Activated CD4-positive, alpha-beta T cell treated with anti-CD3 and anti-CD28 coated beads, Interleukin-2, Interleukin-4, amounts not matched to agents 100 ng/mL and 50 ng/mL, durations not matched to agents 16 hours and 8 hours (primary cell): ENCODE measurements around the gene NDUFAF8.

Source experiments
- DNase-seq: peaks from one replicate; pipeline ENCODE4 v3.0.0-alpha.2; 2020; ENCODE audit warnings: low spot score

NDUFAF8 gene

GRCh38 chr17:81253358-81254131, 14.4 kb downstream of the NDUFAF8 start:
- peak; percentile 59 for DNase-seq

GRCh38 chr17:81254955-81255717, 16.0 kb downstream of the NDUFAF8 start:
- no peak for DNase-seq

- no peak for DNase-seq
Observed at GRCh38 chr17:81256616-81257015, 17.5 kb downstream of the NDUFAF8 start.

GRCh38 chr17:81257533-81257932, 18.4 kb downstream of the NDUFAF8 start:
- DNase-seq = no peak

GRCh38 chr17:81258292-81258691, 19.2 kb downstream of the NDUFAF8 start:
- no peak for DNase-seq

GRCh38 chr17:81259058-81259605, 20.0 kb downstream of the NDUFAF8 start:
- no peak for DNase-seq

- DNase-seq = no peak
Observed at GRCh38 chr17:81260171-81260570, 21.1 kb downstream of the NDUFAF8 start.

- no peak for DNase-seq
Observed at GRCh38 chr17:81260641-81261040, 21.5 kb downstream of the NDUFAF8 start.

- DNase-seq = no peak
Observed at GRCh38 chr17:81261096-81261495, 22.0 kb downstream of the NDUFAF8 start.

GRCh38 chr17:81261582-81262336, 22.6 kb downstream of the NDUFAF8 start:
- DNase-seq = no peak

GRCh38 chr17:81263371-81264181, 24.5 kb downstream of the NDUFAF8 start:
- no peak for DNase-seq

GRCh38 chr17:81264640-81265039, 25.5 kb downstream of the NDUFAF8 start:
- no peak for DNase-seq

- DNase-seq = no peak
Observed at GRCh38 chr17:81265576-81265975, 26.5 kb downstream of the NDUFAF8 start.

- no peak for DNase-seq
Observed at GRCh38 chr17:81267390-81268067, 28.4 kb downstream of the NDUFAF8 start.

- DNase-seq = no peak
Observed at GRCh38 chr17:81270279-81270678, 31.2 kb downstream of the NDUFAF8 start.

- DNase-seq = no peak
Observed at GRCh38 chr17:81271226-81271625, 32.1 kb downstream of the NDUFAF8 start.

- DNase-seq = no peak
Observed at GRCh38 chr17:81272616-81273015, 33.5 kb downstream of the NDUFAF8 start.

- no peak for DNase-seq
Observed at GRCh38 chr17:81273698-81274470, 34.8 kb downstream of the NDUFAF8 start.

GRCh38 chr17:81274471-81274855, 35.3 kb downstream of the NDUFAF8 start:
- no peak for DNase-seq

GRCh38 chr17:81276781-81277180, 37.7 kb downstream of the NDUFAF8 start:
- DNase-seq = no peak
